Stimulated activated CD4-positive, alpha-beta T cell treated with anti-CD3 and anti-CD28 coated beads, Interleukin-4, amount 100 ng/mL, for 4 hours (primary cell): ENCODE data around the gene ZNF425.
A peak's percentile ranks its signal among the peaks of the same experiment; 100 is the strongest.
"Not testable (repeated sequence)": the region's sequence is repeated elsewhere in the genome, so short reads cannot be mapped to it uniquely, and the experiment has no call there.

Experiments used
- DNase-seq, 2 experiments: peaks; one replicate each; pipeline ENCODE4 v3.0.0-alpha.2; 2020

The ZNF425 gene

GRCh38 chr7:149071641-149072437 is 54.3 kb downstream of the ZNF425 start:
- DNase-seq, result peak; percentile 38 to 44

GRCh38 chr7:149071182-149071635 is 54.9 kb downstream of the ZNF425 start:
- DNase-seq, result no peak

GRCh38 chr7:149070372-149071125 is 55.6 kb downstream of the ZNF425 start:
- DNase-seq, result no peak

GRCh38 chr7:149067869-149068268 is 58.3 kb downstream of the ZNF425 start:
- no peak for DNase-seq

- no peak for DNase-seq
Observed at GRCh38 chr7:149063476-149063875, 62.6 kb downstream of the ZNF425 start.

- not testable (repeated sequence) for DNase-seq
Observed at GRCh38 chr7:149062217-149062899, 63.8 kb downstream of the ZNF425 start.

GRCh38 chr7:149060156-149060555 is 66.0 kb downstream of the ZNF425 start:
- DNase-seq, result no peak

GRCh38 chr7:149053885-149054284 is 72.2 kb downstream of the ZNF425 start:
- no peak for DNase-seq

- DNase-seq, result no peak
Observed at GRCh38 chr7:149053384-149053783, 72.7 kb downstream of the ZNF425 start.
